ENCODE results near the gene AAGAB.

DNA sequence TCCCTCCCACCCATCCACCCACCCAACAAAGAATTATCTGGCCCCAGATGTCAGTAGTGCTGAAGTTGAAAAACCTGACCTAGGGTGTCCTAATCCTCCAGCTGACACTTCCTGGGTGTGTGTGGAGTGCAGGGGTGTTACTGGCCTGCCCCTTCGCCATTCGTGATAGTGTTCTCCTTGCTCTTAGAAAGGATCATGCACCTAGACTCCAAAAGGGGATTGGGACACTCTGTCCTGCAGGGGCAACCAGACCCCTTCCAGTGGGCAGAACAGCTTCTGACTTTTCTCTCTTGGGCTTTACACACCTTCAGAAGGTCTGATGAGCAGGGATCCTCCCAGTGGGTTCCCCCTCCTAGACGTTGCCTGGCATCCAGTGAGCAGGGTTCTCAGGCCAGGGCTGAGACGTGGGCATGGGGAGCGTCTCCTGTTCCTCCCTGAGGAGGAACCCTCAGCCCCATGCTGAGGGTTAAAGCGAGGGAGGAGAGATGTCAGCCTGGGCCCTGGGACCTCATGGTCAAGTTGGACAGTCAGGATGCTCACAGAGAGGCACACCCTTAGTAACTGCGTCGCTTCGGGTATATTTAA is 75.0 kb downstream of the AAGAB start:
- TF ChIP-seq CTBP1 (IDR thresholded peaks at IDR 0.05; ENCODE audit: borderline replicate concordance) (no peak), FOXM1 (IDR thresholded peaks at IDR 0.05; ENCODE audit: borderline replicate concordance) (no peak), HDGF (IDR thresholded peaks at IDR 0.05; ENCODE audit: borderline replicate concordance) (no peak), SP1 (IDR thresholded peaks at IDR 0.05) (no peak), ELF4 (IDR thresholded peaks at IDR 0.05) (no peak), ZNF384 (IDR thresholded peaks at IDR 0.05) (no peak), ARNT (IDR thresholded peaks at IDR 0.05) (no peak), FOXK2 (IDR thresholded peaks at IDR 0.05) (no peak), BHLHE40 (IDR thresholded peaks at IDR 0.05; ENCODE audit: borderline replicate concordance) (no peak), L3MBTL2 (conservative IDR thresholded peaks at IDR 0.05) (no peak), NFRKB (IDR thresholded peaks at IDR 0.05) (no peak)
- TF ChIP-seq, protein P1, sequence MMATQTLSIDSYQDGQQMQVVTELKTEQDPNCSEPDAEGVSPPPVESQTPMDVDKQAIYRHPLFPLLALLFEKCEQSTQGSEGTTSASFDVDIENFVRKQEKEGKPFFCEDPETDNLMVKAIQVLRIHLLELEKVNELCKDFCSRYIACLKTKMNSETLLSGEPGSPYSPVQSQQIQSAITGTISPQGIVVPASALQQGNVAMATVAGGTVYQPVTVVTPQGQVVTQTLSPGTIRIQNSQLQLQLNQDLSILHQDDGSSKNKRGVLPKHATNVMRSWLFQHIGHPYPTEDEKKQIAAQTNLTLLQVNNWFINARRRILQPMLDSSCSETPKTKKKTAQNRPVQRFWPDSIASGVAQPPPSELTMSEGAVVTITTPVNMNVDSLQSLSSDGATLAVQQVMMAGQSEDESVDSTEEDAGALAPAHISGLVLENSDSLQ (IDR thresholded peaks at IDR 0.05): no peak
